Caco-2 (cell line): Measurements from ENCODE around the gene RYR1. TPM values are rescaled to one million over a fixed set of nuclear protein-coding genes. Genes with fewer than 3 reads are reported as not detected.

Experiments
- BruUV-seq: library from RNA; stranded (reverse); fragments of 400-500 nt; replicated peaks from 2 replicates; lab custom pipeline; 2021; lab: Mats Ljungman, UMichigan
- CTCF ChIA-PET: fragments of 300-600 bp; sonication (Branson Sonifier 250); formaldehyde crosslinking; loops from one replicate; lab custom pipeline; 2022; ENCODE audit warnings: antibody characterized with exemption; lab: Charles Lee
- POLR2A ChIA-PET: fragments of 300-600 bp; sonication (Branson Sonifier 250); formaldehyde crosslinking; loops from one replicate; lab custom pipeline; 2022; ENCODE audit warnings: antibody characterized with exemption; lab: Charles Lee
- DNase-seq, 2 experiments: peaks; one replicate each; pipeline versions ENCODE4 v3.0.0 to v3.0.0-alpha.2; 2020 to 2022
- H3K27me3 ChIP-seq: replicated peaks from 2 replicates; pipeline ENCODE4 v1.6.0; 2011; ENCODE audit warnings: low read length; ENCODE audit not compliant: control insufficient read depth, insufficient read depth
- H3K36me3 ChIP-seq: 2 replicates; pipeline ENCODE4 v1.5.1; 2011; ENCODE audit warnings: low read length; ENCODE audit not compliant: control insufficient read depth, insufficient read depth
- H3K4me1 ChIP-seq: fragments of 250-450 bp; sonication (Bioruptor Pico); 2 replicates; pipeline ENCODE4 v1.5.1; 2020; ENCODE audit warnings: mild to moderate bottlenecking
- H3K4me3 ChIP-seq: 2 replicates; pipeline ENCODE4 v1.5.1; 2011; ENCODE audit warnings: low read depth, mild to moderate bottlenecking, control low read depth, low read length
- H3K9me3 ChIP-seq: fragments of 250-450 bp; sonication (Bioruptor Pico); 2 replicates; pipeline ENCODE4 v1.5.1; 2020; ENCODE audit warnings: mild to moderate bottlenecking, moderate library complexity
- H3K27ac Mint-ChIP-seq: one replicate; pipeline ENCODE4 v1.8.0; 2022; ENCODE audit warnings: mixed read lengths; ENCODE audit not compliant: unreplicated experiment
- H3K27me3 Mint-ChIP-seq: one replicate; pipeline ENCODE4 v1.8.0; 2022; ENCODE audit warnings: mixed read lengths; ENCODE audit not compliant: insufficient read depth, unreplicated experiment
- H3K36me3 Mint-ChIP-seq: one replicate; pipeline ENCODE4 v1.8.0; 2022; ENCODE audit warnings: mild to moderate bottlenecking, mixed read lengths; ENCODE audit not compliant: insufficient read depth, unreplicated experiment
- H3K4me1 Mint-ChIP-seq: one replicate; pipeline ENCODE4 v1.8.0; 2022; ENCODE audit warnings: low read depth, mixed read lengths; ENCODE audit not compliant: unreplicated experiment
- H3K4me3 Mint-ChIP-seq: one replicate; pipeline ENCODE4 v1.8.0; 2022; ENCODE audit warnings: mild to moderate bottlenecking, moderate library complexity, mixed read lengths; ENCODE audit not compliant: unreplicated experiment
- H3K9me3 Mint-ChIP-seq: one replicate; pipeline ENCODE4 v1.8.0; 2022; ENCODE audit warnings: mixed read lengths; ENCODE audit not compliant: unreplicated experiment
- intact Hi-C: fragments of 100-400 bp; cut with micrococcal nuclease; formaldehyde crosslinking; loops from one replicate; pipeline ENCODE4 v1.10.0; 2022; ENCODE audit not compliant: unreplicated experiment
- total RNA-seq: library from RNA; stranded (reverse); gene quantifications from 2 replicates; pipeline ENCODE4 v1.2.3, GENCODE V29; 2022
- TF ChIP-seq, protein P1 (sequence below), 2 experiments: fragments of 200-600 bp in 1 of 2; IDR thresholded peaks; 1 replicate in 1 of 2; 2 replicates in 1 of 2; pipeline versions ENCODE4 v1.5.1 to v1.8.0; 2011 to 2022; ENCODE audit warnings: antibody characterized with exemption in 1 of 2, control low read depth in 1 of 2, inconsistent platforms in 1 of 2, low read depth in 1 of 2, low read length in 1 of 2, mild to moderate bottlenecking in 1 of 2, moderate library complexity in 1 of 2; ENCODE audit not compliant: insufficient read depth in 1 of 2, severe bottlenecking in 1 of 2, unreplicated experiment in 1 of 2

The RYR1 gene
- total RNA-seq, 1 experiment from 2014 or later: 5.6 TPM

DNA sequence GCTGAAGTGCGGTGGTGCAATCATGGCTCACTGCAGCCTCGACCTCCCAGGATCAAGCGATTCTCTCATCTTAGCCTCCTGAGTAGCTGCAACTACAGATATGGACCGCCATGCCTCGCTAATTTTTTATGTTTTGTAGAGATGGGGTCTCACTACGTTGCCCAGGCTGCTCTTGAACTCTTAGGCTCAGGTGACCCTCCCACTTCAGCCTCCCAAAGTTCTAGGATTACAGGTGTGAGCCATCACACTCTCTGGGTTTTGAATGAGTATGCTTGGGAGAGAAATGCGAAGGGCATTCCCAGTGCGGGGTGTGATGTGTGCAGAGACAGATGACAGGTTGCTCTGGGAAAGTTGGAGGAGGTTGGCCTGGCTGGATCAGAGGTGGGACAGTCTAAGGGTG lies 49.0 kb downstream of the RYR1 start:
- DNase-seq: no peak
- Histone ChIP-seq H3K9me3 (no peaks in the 10 kb centered on the region), H3K4me3 (no peak overlapping the region), H3K4me1 (no peaks in the 10 kb centered on the region), H3K36me3 (no peaks in the 10 kb centered on the region), H3K27me3 (no peaks in the 10 kb centered on the region)
- ChIA-PET CTCF (no interaction called here), POLR2A (no interaction called here)
- Mint-ChIP-seq H3K27ac (no peak overlapping the region), H3K4me3 (no peak overlapping the region), H3K4me1 (no peaks in the 10 kb centered on the region), H3K36me3 (no peaks in the 10 kb centered on the region), H3K27me3 (peaks cover 17% of the 10 kb centered on the region), H3K9me3 (peaks cover 12% of the 10 kb centered on the region)
- no TSS peak for BruUV-seq
- TF ChIP-seq, protein P1, sequence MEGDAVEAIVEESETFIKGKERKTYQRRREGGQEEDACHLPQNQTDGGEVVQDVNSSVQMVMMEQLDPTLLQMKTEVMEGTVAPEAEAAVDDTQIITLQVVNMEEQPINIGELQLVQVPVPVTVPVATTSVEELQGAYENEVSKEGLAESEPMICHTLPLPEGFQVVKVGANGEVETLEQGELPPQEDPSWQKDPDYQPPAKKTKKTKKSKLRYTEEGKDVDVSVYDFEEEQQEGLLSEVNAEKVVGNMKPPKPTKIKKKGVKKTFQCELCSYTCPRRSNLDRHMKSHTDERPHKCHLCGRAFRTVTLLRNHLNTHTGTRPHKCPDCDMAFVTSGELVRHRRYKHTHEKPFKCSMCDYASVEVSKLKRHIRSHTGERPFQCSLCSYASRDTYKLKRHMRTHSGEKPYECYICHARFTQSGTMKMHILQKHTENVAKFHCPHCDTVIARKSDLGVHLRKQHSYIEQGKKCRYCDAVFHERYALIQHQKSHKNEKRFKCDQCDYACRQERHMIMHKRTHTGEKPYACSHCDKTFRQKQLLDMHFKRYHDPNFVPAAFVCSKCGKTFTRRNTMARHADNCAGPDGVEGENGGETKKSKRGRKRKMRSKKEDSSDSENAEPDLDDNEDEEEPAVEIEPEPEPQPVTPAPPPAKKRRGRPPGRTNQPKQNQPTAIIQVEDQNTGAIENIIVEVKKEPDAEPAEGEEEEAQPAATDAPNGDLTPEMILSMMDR (IDR thresholded peaks at IDR 0.05; ENCODE audit: insufficient read depth in 1 of 2, low read depth in 1 of 2, low read length in 1 of 2, severe bottlenecking in 1 of 2, unreplicated experiment in 1 of 2): no peak
- intact Hi-C loops: no loop called here

DNA sequence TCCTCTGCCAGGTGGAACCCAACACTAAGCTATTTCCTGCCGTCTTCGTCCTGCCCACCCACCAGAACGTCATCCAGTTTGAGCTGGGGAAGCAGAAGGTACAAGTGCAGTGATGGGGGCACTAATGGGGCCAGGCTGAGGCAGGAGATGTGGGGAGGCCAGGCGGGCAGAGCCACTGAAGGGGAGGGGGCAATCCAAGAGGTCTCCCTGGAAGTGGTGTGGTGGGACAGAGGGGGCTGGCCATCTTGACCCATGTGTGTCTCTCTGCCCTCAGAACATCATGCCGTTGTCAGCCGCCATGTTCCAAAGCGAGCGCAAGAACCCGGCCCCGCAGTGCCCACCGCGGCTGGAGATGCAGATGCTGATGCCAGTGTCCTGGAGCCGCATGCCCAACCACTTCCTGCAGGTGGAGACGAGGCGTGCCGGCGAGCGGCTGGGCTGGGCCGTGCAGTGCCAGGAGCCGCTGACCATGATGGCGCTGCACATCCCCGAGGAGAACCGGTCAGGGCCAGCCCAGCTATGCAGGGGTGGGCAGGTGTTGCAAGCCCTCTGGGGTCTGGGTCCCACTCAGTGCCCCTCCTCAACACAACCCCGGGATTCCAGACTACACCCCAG lies 49.6 kb downstream of the RYR1 start:
- no peak overlapping the region for H3K27ac Mint-ChIP-seq
- intact Hi-C loops: no loop called here
- no TSS peak for BruUV-seq
- H3K36me3 Mint-ChIP-seq: no peaks in the 10 kb centered on the region
- no peak overlapping the region for H3K4me3 ChIP-seq
- no peaks in the 10 kb centered on the region for H3K4me1 ChIP-seq
- POLR2A ChIA-PET: no interaction called here
- TF ChIP-seq, protein P1 (IDR thresholded peaks at IDR 0.05; ENCODE audit: insufficient read depth in 1 of 2, low read depth in 1 of 2, low read length in 1 of 2, severe bottlenecking in 1 of 2, unreplicated experiment in 1 of 2): no peak
- H3K9me3 ChIP-seq: no peaks in the 10 kb centered on the region
- no peaks in the 10 kb centered on the region for H3K36me3 ChIP-seq
- H3K4me3 Mint-ChIP-seq: no peak overlapping the region
- no peak for DNase-seq
- H3K9me3 Mint-ChIP-seq: peaks cover 12% of the 10 kb centered on the region
- no peaks in the 10 kb centered on the region for H3K27me3 ChIP-seq
- H3K4me1 Mint-ChIP-seq: no peaks in the 10 kb centered on the region
- H3K27me3 Mint-ChIP-seq: peaks cover 17% of the 10 kb centered on the region
- CTCF ChIA-PET: no interaction called here

GRCh38 chr19:38484747-38485146 lies 51.3 kb downstream of the RYR1 start:
- Mint-ChIP-seq H3K27ac (no peak overlapping the region), H3K9me3 (peaks cover 12% of the 10 kb centered on the region), H3K27me3 (peaks cover 23% of the 10 kb centered on the region), H3K4me1 (no peaks in the 10 kb centered on the region), H3K36me3 (no peaks in the 10 kb centered on the region), H3K4me3 (no peak overlapping the region)
- Histone ChIP-seq H3K4me3 (no peak overlapping the region), H3K9me3 (no peaks in the 10 kb centered on the region; the same call in 1 of the 2 replicates), H3K27me3 (no peaks in the 10 kb centered on the region), H3K36me3 (no peaks in the 10 kb centered on the region), H3K4me1 (no peaks in the 10 kb centered on the region)
- BruUV-seq: no TSS peak
- no peak for DNase-seq
- ChIA-PET POLR2A (no interaction called here), CTCF (no interaction called here)
- TF ChIP-seq, protein P1 (IDR thresholded peaks at IDR 0.05; ENCODE audit: insufficient read depth in 1 of 2, low read depth in 1 of 2, low read length in 1 of 2, severe bottlenecking in 1 of 2, unreplicated experiment in 1 of 2): no peak
- intact Hi-C loops: no loop called here
